ENCODE measurements around the gene UNC5A.

UNC5A gene

GRCh38 chr5:176883700-176884570 is 73.6 kb downstream of the UNC5A start:
- TF ChIP-seq CTCF (conservative IDR thresholded peaks at IDR 0.05) (no peak), ZFX (IDR thresholded peaks at IDR 0.05) (no peak)

GRCh38 chr5:176884571-176884890 is 74.2 kb downstream of the UNC5A start:
- TF ChIP-seq ZFX (IDR thresholded peaks at IDR 0.05) (no peak), CTCF (conservative IDR thresholded peaks at IDR 0.05) (no peak)
- no peak overlapping the region for H3K27ac ChIP-seq

More at GRCh38 chr5:176883700-176884570, 73.6 kb downstream of the UNC5A start:
- no peak overlapping the region for H3K27ac ChIP-seq

GRCh38 chr5:176886336-176887251 is 76.2 kb downstream of the UNC5A start:
- TF ChIP-seq CTCF (conservative IDR thresholded peaks at IDR 0.05) (no peak), ZFX (IDR thresholded peaks at IDR 0.05) (no peak)
- no peak overlapping the region for H3K27ac ChIP-seq

GRCh38 chr5:176887252-176887849 is 77.0 kb downstream of the UNC5A start:
- TF ChIP-seq CTCF (conservative IDR thresholded peaks at IDR 0.05) (no peak), ZFX (IDR thresholded peaks at IDR 0.05) (no peak)
- H3K27ac ChIP-seq = no peak overlapping the region

GRCh38 chr5:176888016-176888864 is 77.9 kb downstream of the UNC5A start:
- no peak for TF ChIP-seq ZFX (IDR thresholded peaks at IDR 0.05)
- no peak for TF ChIP-seq CTCF (conservative IDR thresholded peaks at IDR 0.05)
- H3K27ac ChIP-seq = no peak overlapping the region

GRCh38 chr5:176888865-176889165 is 78.5 kb downstream of the UNC5A start:
- TF ChIP-seq ZFX (IDR thresholded peaks at IDR 0.05) = no peak
- no peak for TF ChIP-seq CTCF (conservative IDR thresholded peaks at IDR 0.05)

More at GRCh38 chr5:176888865-176889165, 78.5 kb downstream of the UNC5A start:
- H3K27ac ChIP-seq = no peak overlapping the region

Measured in C4-2B (cell line).